Tibial nerve (tissue), 3 donors: Measurements from ENCODE around the gene KIF12.

Experiments used
- POLR2A ChIP-seq, 2 donors: fragments of 450-650 bp; IDR thresholded peaks; one replicate each; pipeline ENCODE4 v1.6.1; 2017; ENCODE audit warnings: antibody characterized with exemption in 2 of 2, mild to moderate bottlenecking in 2 of 2, moderate library complexity in 2 of 2
- TF ChIP-seq, protein P1 (sequence below), 5 experiments: fragments of 200-600 bp in 3 of 5; fragments of 450-650 bp in 2 of 5; sonication (generic) in 3 of 5; IDR thresholded peaks; one replicate each; pipeline ENCODE4 v1.5.1; 2016 to 2019; ENCODE audit warnings: antibody characterized with exemption in 5 of 5, mild to moderate bottlenecking in 3 of 5, moderate library complexity in 2 of 5

DNA sequence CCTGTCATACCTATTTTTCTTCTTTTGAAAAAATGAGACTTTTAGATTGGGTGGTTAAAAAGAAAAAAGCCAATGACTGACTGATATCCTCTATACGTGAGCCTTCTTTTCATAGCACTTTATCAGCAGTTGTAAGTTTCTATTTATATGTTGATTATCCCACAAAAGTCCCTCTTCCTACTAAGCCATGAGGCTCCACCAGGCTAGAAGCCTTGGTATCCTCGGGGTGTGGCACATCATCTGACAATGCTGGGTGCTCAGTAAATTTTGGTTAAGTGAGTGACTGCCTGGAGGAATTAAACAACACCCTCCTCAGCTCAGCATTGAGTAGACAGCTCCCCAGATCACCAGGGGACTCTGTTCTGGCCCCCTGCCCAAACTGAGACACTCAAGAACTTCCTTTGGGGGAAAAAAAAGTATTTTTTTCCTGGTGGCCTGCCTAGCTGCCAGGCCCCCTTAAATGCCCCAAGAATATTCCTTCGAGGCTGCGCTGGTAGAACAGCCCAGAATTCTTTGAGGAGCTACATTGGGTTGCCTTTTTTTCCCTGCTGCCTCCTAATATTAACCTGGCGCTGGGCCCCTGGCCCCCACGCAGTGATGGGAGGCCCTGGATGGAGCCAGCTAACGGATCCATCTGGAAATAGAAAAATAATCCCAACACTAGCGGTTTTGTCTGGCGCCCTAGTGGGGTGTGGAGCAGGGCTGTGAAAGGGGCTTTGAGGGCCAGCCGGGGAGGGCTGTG is 32.9 kb upstream of the KIF12 start:
- TF ChIP-seq, protein P1, sequence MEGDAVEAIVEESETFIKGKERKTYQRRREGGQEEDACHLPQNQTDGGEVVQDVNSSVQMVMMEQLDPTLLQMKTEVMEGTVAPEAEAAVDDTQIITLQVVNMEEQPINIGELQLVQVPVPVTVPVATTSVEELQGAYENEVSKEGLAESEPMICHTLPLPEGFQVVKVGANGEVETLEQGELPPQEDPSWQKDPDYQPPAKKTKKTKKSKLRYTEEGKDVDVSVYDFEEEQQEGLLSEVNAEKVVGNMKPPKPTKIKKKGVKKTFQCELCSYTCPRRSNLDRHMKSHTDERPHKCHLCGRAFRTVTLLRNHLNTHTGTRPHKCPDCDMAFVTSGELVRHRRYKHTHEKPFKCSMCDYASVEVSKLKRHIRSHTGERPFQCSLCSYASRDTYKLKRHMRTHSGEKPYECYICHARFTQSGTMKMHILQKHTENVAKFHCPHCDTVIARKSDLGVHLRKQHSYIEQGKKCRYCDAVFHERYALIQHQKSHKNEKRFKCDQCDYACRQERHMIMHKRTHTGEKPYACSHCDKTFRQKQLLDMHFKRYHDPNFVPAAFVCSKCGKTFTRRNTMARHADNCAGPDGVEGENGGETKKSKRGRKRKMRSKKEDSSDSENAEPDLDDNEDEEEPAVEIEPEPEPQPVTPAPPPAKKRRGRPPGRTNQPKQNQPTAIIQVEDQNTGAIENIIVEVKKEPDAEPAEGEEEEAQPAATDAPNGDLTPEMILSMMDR (IDR thresholded peaks at IDR 0.05): no peak
- no peak for TF ChIP-seq POLR2A (IDR thresholded peaks at IDR 0.05)
